GM19455 (cell line): Measurements from ENCODE around the gene INSR.
"Not testable (repeated sequence)": the region's sequence is repeated elsewhere in the genome, so short reads cannot be mapped to it uniquely, and the experiment has no call there.

ENCODE experiments used
- ATAC-seq: cut with Tn5 transposase; IDR thresholded peaks from one replicate; pipeline ENCODE4 v1.9.1; 2021; ENCODE audit not compliant: unreplicated experiment

The INSR gene

DNA sequence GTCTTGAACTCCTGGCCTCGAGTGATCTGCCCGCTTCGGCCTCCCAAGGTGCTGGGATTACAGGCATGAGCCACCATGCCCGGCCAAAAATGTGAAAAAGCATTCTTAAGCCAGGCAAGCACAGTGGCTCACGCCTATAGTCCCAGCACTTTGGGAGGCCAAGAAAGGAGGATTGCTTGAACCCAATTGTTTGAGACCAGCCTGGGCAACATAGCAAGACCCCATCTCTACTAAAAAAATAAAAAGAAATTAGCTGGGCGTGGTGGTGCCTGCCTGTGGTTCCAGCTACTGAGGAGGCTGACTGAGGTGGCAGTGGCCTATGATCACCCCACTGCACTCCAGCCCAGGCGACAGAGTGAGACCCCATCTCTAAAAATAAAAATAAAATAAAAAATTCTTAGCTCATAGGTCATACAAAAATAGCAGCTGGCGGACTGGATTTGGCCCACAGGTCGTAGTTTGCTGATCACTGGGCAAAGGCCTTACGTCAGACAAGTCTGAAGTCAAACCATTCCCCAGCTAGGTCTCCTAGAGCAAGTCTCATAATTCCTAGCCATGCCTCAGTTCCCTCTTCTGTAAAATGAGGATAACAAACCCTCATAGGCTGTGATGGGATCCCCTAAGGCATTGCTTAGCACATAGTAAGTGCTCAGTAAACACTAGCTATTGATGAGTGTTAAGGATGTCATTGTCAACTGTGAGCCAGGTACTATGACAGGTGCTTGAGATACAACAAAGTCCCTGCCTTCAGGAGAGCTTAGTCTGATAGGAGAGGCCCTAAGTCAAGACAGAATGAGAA is 36.0 kb downstream of the INSR start:
- ATAC-seq, result no peak

DNA sequence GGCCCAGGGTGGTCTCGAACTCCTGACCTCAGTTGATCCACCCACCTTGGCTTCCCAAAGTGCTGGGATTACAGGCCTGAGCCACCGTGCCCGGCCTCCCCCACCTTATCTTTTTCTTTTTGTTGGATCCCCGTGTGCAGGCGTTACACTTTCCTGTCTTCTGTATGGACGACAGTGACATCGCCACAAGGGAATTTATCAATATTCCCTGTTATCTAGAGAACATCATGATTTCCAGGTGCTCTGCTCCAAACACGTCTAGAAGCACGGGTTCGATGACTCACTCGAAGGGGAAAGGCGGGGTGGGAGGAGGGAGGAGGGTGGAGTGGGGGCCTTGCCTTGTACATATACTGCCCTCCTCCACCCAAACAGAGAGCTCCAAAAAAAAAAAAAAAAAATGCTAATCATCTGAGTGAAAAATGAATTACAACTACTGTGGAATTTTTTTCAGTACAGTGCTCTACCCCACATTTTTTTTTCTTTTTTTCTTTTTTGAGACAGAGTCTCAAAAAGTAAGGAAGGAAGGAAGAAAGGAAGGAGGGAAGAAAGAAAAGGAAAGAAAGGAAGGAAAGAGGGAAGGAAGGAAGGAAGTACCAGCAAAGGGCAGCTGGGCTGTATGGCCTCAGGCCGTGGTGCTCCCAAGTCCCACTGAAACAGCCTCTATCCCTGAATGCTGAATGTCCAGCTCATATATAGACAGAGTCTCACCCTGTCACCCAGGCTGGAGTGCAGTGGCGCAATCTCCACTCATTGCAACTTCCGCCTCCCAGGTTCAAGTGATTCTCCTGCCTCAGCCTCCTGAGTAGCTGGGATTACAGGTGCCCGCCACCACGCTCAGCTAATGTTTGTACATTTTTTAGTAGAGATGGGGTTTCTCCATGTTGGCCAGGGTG is 36.8 kb downstream of the INSR start:
- no peak for ATAC-seq

DNA sequence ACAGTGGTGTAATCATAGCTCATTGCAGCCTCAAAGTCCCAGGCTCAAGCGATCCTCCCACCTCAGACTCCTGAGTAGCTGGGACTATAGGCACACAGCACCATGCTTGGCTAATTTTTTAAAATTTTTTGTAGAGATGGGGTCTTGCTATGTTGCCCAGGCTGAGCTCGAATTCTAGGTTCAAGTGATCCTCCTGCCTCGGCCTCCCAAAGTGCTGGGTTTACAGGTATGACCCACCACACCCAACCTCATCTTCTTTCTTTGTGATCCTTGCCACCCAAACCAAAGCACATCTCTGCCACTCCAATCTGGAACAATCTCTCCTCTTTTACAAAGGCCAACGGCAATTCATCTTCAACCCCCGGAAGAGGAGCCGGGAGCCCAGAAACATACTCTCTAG is 38.6 kb downstream of the INSR start:
- ATAC-seq, result no peak

DNA sequence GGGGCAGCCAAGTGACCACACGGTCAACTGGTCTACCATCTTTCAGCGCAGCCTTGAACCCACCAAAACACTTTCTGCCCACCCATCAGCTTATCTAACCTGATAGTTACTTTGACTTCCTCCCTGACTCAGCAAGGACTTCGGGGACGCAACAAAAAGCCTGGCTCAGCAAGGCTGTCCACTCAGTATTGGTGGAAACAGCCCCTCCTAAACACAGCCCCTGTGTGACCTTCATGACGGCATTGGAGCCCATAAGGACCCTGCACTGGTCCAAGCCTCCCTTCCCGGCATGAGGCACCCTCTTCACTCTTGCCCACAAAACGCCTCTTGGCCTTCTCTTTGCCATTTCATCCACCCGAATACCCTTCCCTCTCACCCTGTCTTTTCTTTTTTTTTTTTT is 39.1 kb downstream of the INSR start:
- ATAC-seq, result no peak

DNA sequence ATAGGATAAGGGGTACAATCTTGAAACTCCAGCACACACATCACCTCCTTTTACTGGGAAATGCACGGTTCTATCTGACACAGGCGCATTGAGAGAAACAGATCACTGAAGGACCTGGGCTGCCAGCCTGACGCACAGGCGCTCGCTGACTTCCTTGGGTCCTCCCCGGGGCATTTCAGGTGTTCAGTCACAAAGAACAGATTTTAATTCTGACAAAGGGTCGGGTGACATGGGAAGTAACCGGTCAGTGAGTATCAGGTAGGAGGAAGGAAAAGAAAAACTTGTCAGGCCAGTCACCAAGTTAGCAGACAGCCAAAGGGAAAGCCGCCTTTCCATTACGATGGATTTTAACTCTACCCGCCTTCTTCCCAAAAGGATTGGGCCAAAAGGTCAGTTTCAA is 39.6 kb downstream of the INSR start:
- no peak for ATAC-seq

DNA sequence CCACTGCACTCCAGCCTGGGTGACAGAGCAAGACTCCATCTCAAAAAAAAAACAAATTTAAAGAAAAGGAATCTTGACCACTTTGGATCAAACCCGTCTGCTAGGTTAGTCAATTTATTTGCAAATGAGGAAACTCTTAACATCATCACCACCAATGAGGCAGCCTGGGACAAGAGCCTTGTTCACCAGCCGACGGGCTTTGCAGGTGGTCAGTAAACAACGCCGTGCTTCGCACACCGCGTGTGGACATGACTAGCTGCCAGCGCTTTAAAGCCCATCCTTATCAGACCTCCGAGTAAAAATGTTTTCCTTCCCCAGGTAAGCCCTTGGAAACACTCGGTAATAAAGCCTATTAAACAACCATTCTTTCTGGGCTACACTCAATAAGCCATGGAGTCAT is 41.9 kb downstream of the INSR start:
- no peak for ATAC-seq

DNA sequence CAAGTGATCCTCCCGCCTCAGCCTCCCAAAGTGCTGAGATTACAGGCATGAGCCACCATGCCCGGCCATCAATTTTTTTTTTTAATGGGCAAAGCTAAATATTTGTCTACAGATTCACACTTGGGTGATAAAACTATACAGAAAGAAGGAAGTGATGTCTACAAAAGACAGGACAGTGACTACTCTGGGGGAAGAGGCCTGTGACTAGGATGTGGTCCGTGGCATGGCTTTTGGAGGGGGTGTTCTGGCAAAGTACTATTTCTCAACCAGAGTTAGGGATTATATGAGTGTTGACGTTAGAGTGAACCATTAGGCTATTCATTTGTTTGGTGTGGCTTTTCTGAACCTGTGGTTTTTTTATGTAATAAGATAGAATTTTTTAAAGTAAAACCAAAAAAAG is 42.7 kb downstream of the INSR start:
- ATAC-seq, result no peak

DNA sequence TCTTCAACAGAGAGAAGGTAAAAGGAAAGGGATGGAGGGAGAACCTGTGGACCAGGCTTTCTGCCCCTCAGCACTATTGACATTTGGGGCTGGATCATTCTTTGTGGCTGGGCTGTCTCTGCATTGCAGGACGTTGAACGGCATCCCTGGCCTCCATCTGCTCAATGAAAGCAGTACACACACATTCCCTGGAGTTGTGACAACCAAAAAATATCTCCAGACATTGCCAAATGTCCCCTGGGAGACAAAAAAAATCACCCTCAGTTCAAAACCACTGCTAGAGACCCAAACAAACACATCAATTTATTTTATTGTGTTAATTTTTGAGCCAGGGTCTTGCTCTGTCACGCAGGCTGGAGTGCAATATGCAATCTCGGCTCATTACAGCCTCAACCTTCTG is 43.3 kb downstream of the INSR start:
- ATAC-seq, result no peak

DNA sequence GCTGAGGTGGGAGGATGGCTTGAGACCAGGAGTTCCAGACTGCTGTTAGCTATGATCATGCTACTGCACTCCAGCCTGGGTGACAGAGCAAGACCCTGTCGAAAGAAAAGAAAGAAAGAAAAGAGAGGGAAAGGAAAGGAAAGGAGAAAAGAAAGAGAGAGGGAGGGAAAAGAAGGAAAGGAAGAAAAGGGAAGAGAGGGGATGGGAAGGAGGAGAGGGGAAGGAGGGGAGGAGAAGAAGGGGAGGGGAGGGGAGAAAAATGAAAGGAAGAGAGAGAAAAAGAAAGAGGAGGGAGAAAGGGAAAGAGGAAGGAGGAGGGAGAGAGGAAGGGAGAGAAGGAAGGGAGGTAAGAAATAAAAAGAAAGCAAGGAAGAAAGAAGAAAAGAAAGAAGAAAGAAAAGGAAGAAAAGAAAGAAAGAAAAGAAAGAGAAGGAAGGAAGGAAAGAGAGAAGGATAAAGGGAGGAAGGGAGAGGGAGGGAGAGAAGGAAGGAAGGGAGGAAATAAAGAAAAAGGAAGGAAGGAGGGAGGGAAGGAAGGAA is 44.1 kb downstream of the INSR start:
- ATAC-seq, result no peak

DNA sequence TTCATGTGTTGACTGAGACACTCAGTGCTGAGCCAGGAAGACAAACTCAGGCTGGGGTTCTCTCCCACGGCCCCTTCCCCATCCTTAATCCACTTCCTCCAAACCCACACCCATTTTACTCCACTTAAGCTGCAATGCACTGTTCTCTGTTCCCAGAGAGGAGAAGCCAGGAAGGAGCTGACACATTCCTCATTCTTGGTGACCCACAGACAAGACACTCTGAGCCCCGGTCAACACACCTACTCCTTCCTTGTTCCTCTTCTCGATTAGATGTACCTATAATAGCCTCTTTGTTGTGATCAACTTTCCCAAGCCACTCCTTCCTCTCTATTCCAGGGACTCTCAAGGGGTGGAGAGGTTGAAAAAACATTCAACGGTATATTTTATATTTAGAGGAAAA is 47.1 kb downstream of the INSR start:
- ATAC-seq, result no peak

DNA sequence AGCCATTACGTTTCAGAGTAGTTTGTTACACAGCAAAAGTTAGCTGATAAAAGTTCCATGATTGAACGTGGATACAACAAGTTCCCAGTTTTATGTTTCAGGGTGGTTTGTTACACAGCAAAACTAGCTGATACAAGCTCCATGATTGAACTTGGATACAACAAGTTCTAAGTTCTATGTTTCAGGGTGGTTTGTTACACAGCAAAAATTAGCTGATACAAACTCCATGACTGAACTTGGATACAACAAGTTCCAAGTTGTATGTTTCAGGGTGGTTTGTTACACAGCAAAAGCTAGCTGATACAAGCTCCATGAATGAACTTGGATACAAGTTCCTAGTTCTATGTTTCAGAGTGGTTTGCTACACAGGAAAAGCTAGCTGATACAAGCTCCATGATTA is 47.6 kb downstream of the INSR start:
- ATAC-seq, result no peak

DNA sequence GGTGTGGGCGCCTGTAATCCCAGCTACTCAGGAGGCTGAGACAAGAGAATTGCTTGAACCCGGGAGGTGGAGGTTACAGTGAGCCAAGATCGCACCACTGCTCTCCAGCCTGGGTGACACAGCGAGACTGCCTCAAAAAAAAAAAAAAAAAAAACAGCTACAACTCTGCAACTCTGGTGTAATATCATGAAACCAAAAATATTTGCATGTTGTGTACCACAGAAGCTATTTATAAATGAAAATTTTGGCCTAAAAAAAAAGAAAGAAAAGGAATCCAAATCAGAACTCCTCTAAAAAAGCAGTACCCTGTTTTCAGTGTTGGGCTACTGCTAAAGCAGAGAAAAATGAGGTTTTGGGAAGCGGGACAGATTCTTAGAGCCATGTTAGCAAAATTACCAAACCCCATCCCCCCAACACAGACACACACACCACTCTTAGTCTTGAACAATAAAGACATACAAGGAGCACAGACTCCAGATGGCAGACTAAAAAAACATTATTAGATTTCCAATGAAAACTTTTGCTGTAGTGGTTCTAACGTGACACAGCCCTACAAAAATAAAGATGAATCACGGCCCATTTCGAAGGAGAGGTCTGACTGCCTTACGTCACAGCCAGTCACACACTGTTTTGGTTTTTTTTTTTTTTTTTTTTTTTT is 51.5 kb downstream of the INSR start:
- no peak for ATAC-seq

DNA sequence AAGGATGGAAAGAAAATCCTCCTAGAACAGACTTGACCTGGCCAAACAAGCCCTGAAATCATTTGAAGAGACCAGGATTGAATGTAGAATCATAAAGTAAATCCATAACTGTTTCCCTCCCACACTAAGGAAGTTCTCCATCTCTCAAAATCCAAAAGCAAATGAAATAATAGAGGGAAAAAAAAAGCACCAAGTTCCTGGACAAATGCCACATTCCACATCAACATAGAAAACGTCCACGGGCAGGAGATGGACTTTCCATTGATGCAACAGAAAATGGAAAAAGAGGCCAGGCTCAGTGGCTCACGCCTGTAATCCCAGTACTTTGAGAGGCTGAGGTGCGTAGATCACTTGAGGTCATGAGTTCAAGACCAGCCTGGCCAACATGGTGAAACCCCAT is 56.2 kb downstream of the INSR start:
- ATAC-seq, result no peak

DNA sequence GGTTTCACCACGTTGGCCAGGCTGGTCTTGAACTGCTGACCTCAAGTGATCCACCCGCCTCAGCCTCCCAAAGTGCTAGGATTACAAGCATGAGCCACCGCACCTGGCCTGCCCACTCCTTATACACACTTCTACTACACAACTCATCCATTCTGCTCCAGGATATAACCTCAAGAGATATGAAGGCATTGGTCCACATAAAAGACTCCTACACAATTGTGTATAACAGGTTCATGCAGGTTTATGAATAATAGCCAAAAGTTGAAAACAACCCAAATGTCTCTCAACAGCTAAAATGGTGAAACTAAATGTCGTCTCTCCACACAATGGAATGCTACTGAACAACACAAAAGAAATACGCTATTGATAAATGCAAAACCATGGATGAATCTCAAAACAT is 58.1 kb downstream of the INSR start:
- no peak for ATAC-seq

DNA sequence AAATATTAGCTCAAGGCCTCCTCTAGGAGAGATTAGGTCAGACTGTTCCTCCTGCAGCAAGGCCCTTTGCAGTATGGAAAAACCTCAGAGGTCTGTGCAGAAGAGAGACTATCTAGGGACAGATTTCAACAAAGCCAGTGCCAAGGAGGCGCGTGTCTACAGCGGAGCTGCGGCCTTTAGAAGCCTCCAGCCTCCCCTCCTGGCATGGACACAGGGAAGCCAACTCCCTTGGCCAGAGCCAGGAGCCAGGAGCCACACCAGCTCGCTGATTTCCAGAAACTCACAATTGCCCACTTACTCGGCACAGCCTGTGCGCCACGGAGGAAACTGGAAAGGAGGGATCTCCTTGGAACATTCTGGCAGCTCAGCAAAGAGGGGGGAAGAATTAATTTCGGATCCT is 63.4 kb downstream of the INSR start:
- ATAC-seq, result no peak

DNA sequence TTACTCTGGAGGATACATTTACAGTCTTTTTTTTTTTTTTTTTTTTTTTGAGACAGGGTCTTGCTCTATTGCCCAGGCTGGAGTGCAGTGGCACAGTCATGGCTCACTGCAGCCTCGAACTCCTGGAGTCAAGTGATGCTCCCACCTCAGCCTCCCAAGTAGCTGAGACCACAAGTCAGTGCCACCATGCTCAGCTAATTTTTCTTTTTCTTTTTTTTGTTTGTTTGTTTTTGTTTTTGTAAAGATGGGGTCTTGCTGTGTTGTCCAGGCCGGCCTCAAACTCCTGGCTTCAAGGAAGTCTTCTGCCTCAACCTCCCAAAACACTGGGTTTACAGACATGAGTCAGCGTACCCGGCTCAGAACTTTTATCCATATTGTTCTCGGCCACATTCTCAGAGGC is 64.5 kb downstream of the INSR start:
- no peak for ATAC-seq

DNA sequence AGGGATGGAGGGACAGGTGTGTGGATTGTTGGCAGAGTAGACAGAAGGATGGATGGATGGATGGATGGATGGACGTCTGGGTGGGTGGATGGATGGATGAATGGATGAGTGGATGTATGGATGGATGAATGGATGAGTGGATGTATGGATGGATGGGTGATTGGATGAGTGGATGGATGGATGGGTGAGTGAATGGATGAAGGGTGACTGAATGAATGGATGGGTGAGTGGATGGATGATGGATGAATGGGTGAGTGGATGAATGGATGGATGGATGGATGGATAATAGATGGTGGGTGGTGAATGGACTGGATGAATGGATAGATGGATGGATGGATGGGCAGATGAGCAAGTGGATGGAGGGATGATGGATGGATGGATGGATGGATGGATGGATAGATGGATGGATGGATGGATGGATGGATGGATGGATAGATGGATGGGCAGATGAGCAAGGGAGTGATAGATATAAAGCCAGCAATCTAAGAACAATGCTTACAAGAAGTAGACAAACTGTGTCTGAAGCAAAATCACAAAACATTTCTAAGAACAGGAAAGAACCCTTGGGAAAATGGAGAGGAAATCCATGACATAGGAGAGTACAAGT is 65.2 kb downstream of the INSR start:
- ATAC-seq, result no peak

DNA sequence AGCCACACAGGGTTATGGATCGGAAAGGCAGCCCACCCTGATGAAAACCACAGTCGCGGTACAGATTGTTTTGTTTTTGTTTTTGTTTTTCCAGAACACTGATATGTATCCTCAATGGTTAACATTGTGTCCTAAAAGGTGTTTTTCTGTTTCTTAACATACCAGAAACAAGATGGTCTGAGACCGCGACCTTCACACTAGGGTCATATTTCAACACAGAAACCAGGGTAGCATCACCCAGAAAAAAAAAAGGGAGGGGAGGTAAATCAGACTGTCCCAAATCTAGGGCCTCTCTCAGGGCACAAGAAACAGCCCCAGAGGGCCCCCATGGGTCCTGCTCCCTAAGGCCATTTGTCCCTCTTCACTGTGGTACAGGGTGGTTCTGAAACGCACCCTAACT is 66.5 kb downstream of the INSR start:
- no peak for ATAC-seq

DNA sequence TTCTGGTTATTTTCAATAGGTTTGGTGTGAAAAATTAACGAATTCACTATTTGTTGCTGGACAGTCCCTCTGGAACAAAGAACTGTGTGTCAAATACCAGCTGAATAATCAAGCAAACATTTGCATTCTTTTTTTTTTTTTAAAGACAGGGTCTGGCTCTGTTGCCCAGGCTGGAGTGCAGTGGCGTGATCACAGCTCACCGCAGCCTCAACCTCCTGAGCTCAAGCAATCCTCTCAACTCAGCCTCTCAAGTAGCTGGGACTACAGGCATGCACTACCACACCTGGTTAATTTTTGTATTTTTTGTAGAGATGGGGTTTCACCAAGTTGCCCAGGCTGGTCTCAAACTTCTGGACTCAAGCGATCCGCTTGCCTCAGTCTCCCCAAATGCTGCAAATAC is 67.1 kb downstream of the INSR start:
- not testable (repeated sequence) for ATAC-seq

DNA sequence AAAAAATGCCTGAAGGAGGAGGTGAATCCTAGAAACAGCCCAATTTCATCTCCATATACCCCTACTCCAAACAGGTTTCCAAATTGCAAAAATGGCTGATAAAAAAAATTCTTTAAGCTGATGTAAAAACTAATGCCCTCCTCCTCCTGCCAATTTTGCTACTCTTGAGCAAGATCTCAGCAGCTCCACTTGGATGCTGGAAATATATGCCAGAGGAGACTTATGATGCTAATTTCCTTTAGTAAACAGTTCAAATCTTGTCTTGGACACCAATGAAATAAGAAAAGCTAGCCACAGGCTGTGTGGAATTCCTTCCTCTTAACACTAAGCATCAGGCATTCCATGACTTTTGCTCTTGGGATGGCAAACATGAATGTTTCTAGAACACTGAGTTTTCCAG is 67.5 kb downstream of the INSR start:
- ATAC-seq, result no peak

DNA sequence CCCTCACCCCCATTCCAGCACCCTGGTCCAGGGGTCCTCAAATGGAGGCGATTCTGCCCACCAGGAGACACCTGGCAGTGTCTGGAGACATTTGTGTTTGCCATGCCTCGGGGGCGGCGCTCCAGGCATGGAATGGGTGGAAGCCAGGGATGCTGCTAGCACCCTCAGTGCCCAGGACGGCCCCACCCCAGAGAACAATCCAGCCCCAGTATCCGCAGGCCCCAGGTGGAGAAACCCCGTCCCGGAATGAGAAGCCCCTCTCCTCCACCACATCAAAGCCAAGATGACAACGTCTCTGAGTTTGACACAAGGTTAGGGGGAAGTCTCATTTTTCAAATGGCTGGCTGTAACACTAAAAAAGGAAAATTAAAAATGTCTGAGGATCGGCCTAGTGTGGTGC is 68.5 kb downstream of the INSR start:
- no peak for ATAC-seq
